Liver (tissue), 9 donors: ENCODE data around the gene KRTAP9-8. TPM values are rescaled to one million over a fixed set of nuclear protein-coding genes. Genes with fewer than 3 reads are reported as not detected.
"Not testable (repeated sequence)": the region's sequence is repeated elsewhere in the genome, so short reads cannot be mapped to it uniquely, and the experiment has no call there.

Source experiments
- DNase-seq: peaks from one replicate; pipeline ENCODE4 v3.0.0-alpha.2; 2017; ENCODE audit warnings: low spot score
- H3K27ac ChIP-seq, 2 donors: one replicate each; pipeline ENCODE4 v1.7.0; 2013; ENCODE audit warnings: inconsistent platforms in 2 of 2, low read length in 2 of 2, control low read depth in 1 of 2, low read depth in 1 of 2, mild to moderate bottlenecking in 1 of 2
- H3K27me3 ChIP-seq, 4 donors: one replicate each; pipeline versions ENCODE4 v1.6.1 to v1.7.0; 2013; ENCODE audit warnings: low read length in 3 of 4, inconsistent platforms in 1 of 4, mild to moderate bottlenecking in 1 of 4, moderate library complexity in 1 of 4; ENCODE audit not compliant: control insufficient read depth in 4 of 4, insufficient read depth in 4 of 4
- H3K36me3 ChIP-seq, 4 donors: one replicate each; pipeline versions ENCODE4 v1.6.1 to v1.7.0; 2013; ENCODE audit warnings: low read length in 3 of 4, mild to moderate bottlenecking in 3 of 4, low read depth in 1 of 4, moderate library complexity in 1 of 4; ENCODE audit not compliant: control insufficient read depth in 4 of 4, insufficient read depth in 3 of 4
- H3K4me1 ChIP-seq, 4 donors: one replicate each; pipeline versions ENCODE4 v1.6.1 to v1.7.0; 2013; ENCODE audit warnings: low read length in 3 of 4, mild to moderate bottlenecking in 3 of 4, moderate library complexity in 1 of 4; ENCODE audit not compliant: control insufficient read depth in 4 of 4, insufficient read depth in 4 of 4
- H3K4me3 ChIP-seq, 3 donors: one replicate each; pipeline versions ENCODE4 v1.6.1 to v1.7.0; 2013; ENCODE audit warnings: low read length in 3 of 3, control low read depth in 1 of 3, low read depth in 1 of 3, mild to moderate bottlenecking in 1 of 3
- H3K9ac ChIP-seq, 2 donors: one replicate each; pipeline ENCODE4 v1.7.0; 2013; ENCODE audit warnings: low read length in 2 of 2, mild to moderate bottlenecking in 2 of 2, moderate library complexity in 2 of 2, control low read depth in 1 of 2, low read depth in 1 of 2
- H3K9me3 ChIP-seq, 4 donors: one replicate each; pipeline versions ENCODE4 v1.6.1 to v1.7.0; 2013; ENCODE audit warnings: low read length in 3 of 4; ENCODE audit not compliant: control insufficient read depth in 4 of 4
- CTCF ChIP-seq: fragments of 150-350 bp; IDR thresholded peaks from 2 replicates; pipeline ENCODE4 v1.5.1; 2017; ENCODE audit warnings: improper control_type of control experiment, low read depth, low read length; ENCODE audit not compliant: missing input control
- EGR1 ChIP-seq, 2 donors: IDR thresholded peaks; 2 replicates each; pipeline ENCODE4 v1.6.1; 2016 to 2018; ENCODE audit warnings: antibody characterized with exemption in 2 of 2, low read depth in 2 of 2
- FOXA1 ChIP-seq: IDR thresholded peaks from 2 replicates; pipeline ENCODE4 v1.6.1; 2016; ENCODE audit warnings: antibody characterized with exemption
- FOXA2 ChIP-seq: IDR thresholded peaks from 2 replicates; pipeline ENCODE4 v1.6.1; 2016; ENCODE audit warnings: antibody characterized with exemption
- HNF4A ChIP-seq, 2 donors: conservative IDR thresholded peaks; 2 replicates each; pipeline ENCODE4 v1.6.1; 2016; ENCODE audit warnings: antibody characterized with exemption in 2 of 2, mild to moderate bottlenecking in 2 of 2
- HNF4G ChIP-seq: IDR thresholded peaks from 2 replicates; pipeline ENCODE4 v1.6.1; 2016; ENCODE audit warnings: antibody characterized with exemption
- JUND ChIP-seq, 2 donors: IDR thresholded peaks; 2 replicates each; pipeline ENCODE4 v1.6.1; 2016; ENCODE audit warnings: antibody characterized with exemption in 2 of 2
- MAX ChIP-seq: IDR thresholded peaks from 2 replicates; pipeline ENCODE4 v1.6.1; 2016; ENCODE audit warnings: antibody characterized with exemption
- NR2F2 ChIP-seq: IDR thresholded peaks from 2 replicates; pipeline ENCODE4 v1.6.1; 2016; ENCODE audit warnings: antibody characterized with exemption
- RAD21 ChIP-seq, 2 donors: IDR thresholded peaks; 2 replicates each; pipeline ENCODE4 v1.6.1; 2016; ENCODE audit warnings: antibody characterized with exemption in 2 of 2, mild to moderate bottlenecking in 2 of 2
- REST ChIP-seq: IDR thresholded peaks from 2 replicates; pipeline ENCODE4 v1.6.1; 2016; ENCODE audit warnings: antibody characterized with exemption, mild to moderate bottlenecking
- RXRA ChIP-seq, 2 donors: IDR thresholded peaks; 2 replicates each; pipeline ENCODE4 v1.6.1; 2017 to 2018; ENCODE audit warnings: antibody characterized with exemption in 2 of 2, mild to moderate bottlenecking in 1 of 2
- SP1 ChIP-seq: IDR thresholded peaks from 2 replicates; pipeline ENCODE4 v1.6.1; 2018; ENCODE audit warnings: antibody characterized with exemption, mild to moderate bottlenecking
- TAF1 ChIP-seq: conservative IDR thresholded peaks from 2 replicates; pipeline ENCODE4 v1.6.1; 2016; ENCODE audit warnings: antibody characterized with exemption, mild to moderate bottlenecking
- YY1 ChIP-seq: IDR thresholded peaks from 2 replicates; pipeline ENCODE4 v1.6.1; 2016; ENCODE audit warnings: antibody characterized with exemption, mild to moderate bottlenecking
- WGBS: extraction: QIAGEN DNeasy Blood & Tissue Kit; methylation state at CpG from one replicate; pipeline ENCODE4 v1.1.7; 2013; 5-methylcytosine and 5-hydroxymethylcytosine counted together
- polyA plus RNA-seq, 2 donors: library from polyadenylated mRNA; stranded (reverse) in 1 of 2; unstranded in 1 of 2; fragments of 200-250 nt in 1 of 2; fragments of >200 nt in 1 of 2; fragmentation: Nextera tagmentation in 1 of 2; extraction: Ambion mirVana in 1 of 2; gene quantifications; one replicate each; pipeline versions ENCODE4 v1.2.1 to v1.2.3, GENCODE V29; 2013 to 2015
- total RNA-seq, 2 donors: library from RNA; depleted of rRNA; stranded (reverse); fragments of >200 nt; gene quantifications; one replicate each; pipeline ENCODE4 v1.2.3, GENCODE V29; 2014
- donor health status: healthy.
- donor health status: healthy.
- donor health status: healthy.
- donor health status: healthy.
- donor health status: healthy.

KRTAP9-8 gene
- total and polyA plus RNA-seq, 4 donors, result not detected

GRCh38 chr17:41267711-41268110 is 29.9 kb downstream of the KRTAP9-8 start:
- no peak overlapping the region for H3K27ac ChIP-seq
- no peaks in the 10 kb centered on the region for H3K36me3 ChIP-seq
- H3K9ac ChIP-seq, result no peak overlapping the region
- no peaks in the 10 kb centered on the region for H3K4me1 ChIP-seq
- no peak for DNase-seq
- no peak overlapping the region for H3K4me3 ChIP-seq
- H3K27me3 ChIP-seq, result peaks cover 0 to 8% (median 0%) of the 10 kb centered on the region in 4 donors
- TF ChIP-seq REST (no peak), NR2F2 (no peak), YY1 (no peak), CTCF (no peak), HNF4G (no peak)
- no peaks in the 10 kb centered on the region for H3K9me3 ChIP-seq
- WGBS, result no CpG with 5 or more reads among the region's 3 CpGs

GRCh38 chr17:41271323-41271722 is 33.5 kb downstream of the KRTAP9-8 start:
- H3K9ac ChIP-seq, DNase-seq, H3K27me3 ChIP-seq, H3K36me3 ChIP-seq, H3K4me1 ChIP-seq, H3K9me3 ChIP-seq, H3K4me3 ChIP-seq, H3K27ac ChIP-seq: not testable (repeated sequence)
- WGBS, result no CpG with 5 or more reads among the region's 1 CpG

GRCh38 chr17:41271858-41272257 is 34.1 kb downstream of the KRTAP9-8 start:
- no peaks in the 10 kb centered on the region for H3K4me1 ChIP-seq
- WGBS, result no CpG with 5 or more reads among the region's 1 CpG
- peaks cover 0 to 2% (median 0%) of the 10 kb centered on the region in 4 donors for H3K27me3 ChIP-seq
- no peak overlapping the region for H3K27ac ChIP-seq
- no peaks in the 10 kb centered on the region for H3K36me3 ChIP-seq
- no peak overlapping the region for H3K9ac ChIP-seq
- no peak for DNase-seq
- no peak for TF ChIP-seq MAX
- TF ChIP-seq FOXA2, result no peak
- no peak for TF ChIP-seq RAD21 (IDR thresholded peaks at IDR 0.05)
- no peak for TF ChIP-seq HNF4A (conservative IDR thresholded peaks at IDR 0.05)
- no peak for TF ChIP-seq YY1
- no peak for TF ChIP-seq JUND (IDR thresholded peaks at IDR 0.05)
- TF ChIP-seq TAF1, result no peak
- TF ChIP-seq FOXA1, result no peak
- TF ChIP-seq EGR1 (IDR thresholded peaks at IDR 0.05; ENCODE audit: low read depth in 2 of 2), result no peak
- no peak for TF ChIP-seq SP1
- TF ChIP-seq RXRA (IDR thresholded peaks at IDR 0.05), result no peak
- no peak for TF ChIP-seq HNF4G
- no peak for TF ChIP-seq REST
- no peak for TF ChIP-seq CTCF
- no peaks in the 10 kb centered on the region for H3K9me3 ChIP-seq
- no peak overlapping the region for H3K4me3 ChIP-seq
